GM21576 (cell line): Measurements from ENCODE around the gene FAM168A.

Source experiments
- ATAC-seq: cut with Tn5 transposase; IDR thresholded peaks from one replicate; pipeline ENCODE4 v1.9.1; 2021; ENCODE audit warnings: mild to moderate bottlenecking, moderate library complexity; ENCODE audit not compliant: unreplicated experiment

Gene FAM168A

GRCh38 chr11:73524774-73525173, 73.1 kb downstream of the FAM168A start:
- no peak for ATAC-seq

GRCh38 chr11:73521621-73522020, 76.3 kb downstream of the FAM168A start:
- no peak for ATAC-seq

- ATAC-seq, result no peak
Observed at GRCh38 chr11:73520353-73521061, 77.4 kb downstream of the FAM168A start.

- ATAC-seq, result no peak
Observed at GRCh38 chr11:73519266-73519665, 78.6 kb downstream of the FAM168A start.

- ATAC-seq, result no peak
Observed at GRCh38 chr11:73518195-73518594, 79.7 kb downstream of the FAM168A start.

- no peak for ATAC-seq
Observed at GRCh38 chr11:73516080-73516479, 81.8 kb downstream of the FAM168A start.

GRCh38 chr11:73513707-73514106, 84.2 kb downstream of the FAM168A start:
- ATAC-seq, result no peak

GRCh38 chr11:73510877-73511276, 87.0 kb downstream of the FAM168A start:
- no peak for ATAC-seq

GRCh38 chr11:73510106-73510505, 87.8 kb downstream of the FAM168A start:
- no peak for ATAC-seq

GRCh38 chr11:73509188-73509587, 88.7 kb downstream of the FAM168A start:
- no peak for ATAC-seq

GRCh38 chr11:73508243-73509176, 89.4 kb downstream of the FAM168A start:
- ATAC-seq, result no peak

GRCh38 chr11:73507086-73507485, 90.8 kb downstream of the FAM168A start:
- no peak for ATAC-seq

GRCh38 chr11:73506038-73506437, 91.9 kb downstream of the FAM168A start:
- ATAC-seq, result no peak

GRCh38 chr11:73498343-73498742, 99.6 kb downstream of the FAM168A start:
- ATAC-seq, result no peak

GRCh38 chr11:73496134-73496533, 101.8 kb downstream of the FAM168A start:
- ATAC-seq, result no peak

- ATAC-seq, result no peak
Observed at GRCh38 chr11:73495731-73496130, 102.2 kb downstream of the FAM168A start.

- no peak for ATAC-seq
Observed at GRCh38 chr11:73493956-73494598, 103.8 kb downstream of the FAM168A start.

GRCh38 chr11:73481626-73482025, 116.3 kb downstream of the FAM168A start:
- ATAC-seq, result no peak

GRCh38 chr11:73480677-73481076, 117.2 kb downstream of the FAM168A start:
- ATAC-seq, result no peak

- no peak for ATAC-seq
Observed at GRCh38 chr11:73478737-73479347, 119.1 kb downstream of the FAM168A start.

- no peak for ATAC-seq
Observed at GRCh38 chr11:73477518-73477917, 120.4 kb downstream of the FAM168A start.
